ENCODE measurements around the gene PANK1. TPM values are rescaled to one million over a fixed set of nuclear protein-coding genes. Genes with fewer than 3 reads are reported as not detected.
"Not testable (repeated sequence)": the region's sequence is repeated elsewhere in the genome, so short reads cannot be mapped to it uniquely, and the experiment has no call there.

PANK1 gene
- total RNA-seq, 1 experiment from 2014 or later, result 6.4 TPM

- not testable (repeated sequence) for DNase-seq (ENCODE audit: low read depth)
Observed at GRCh38 chr10:89620296-89620695, 24.7 kb downstream of the PANK1 start.

GRCh38 chr10:89615824-89616223 is 29.2 kb downstream of the PANK1 start:
- no peak for DNase-seq (ENCODE audit: low read depth)

- DNase-seq (ENCODE audit: low read depth), result no peak
Observed at GRCh38 chr10:89615112-89615511, 29.9 kb downstream of the PANK1 start.

- DNase-seq (ENCODE audit: low read depth), result no peak
Observed at GRCh38 chr10:89613582-89613981, 31.5 kb downstream of the PANK1 start.

- no peak for DNase-seq (ENCODE audit: low read depth)
Observed at GRCh38 chr10:89611282-89611681, 33.8 kb downstream of the PANK1 start.

GRCh38 chr10:89609833-89610346 is 35.2 kb downstream of the PANK1 start:
- no peak for DNase-seq (ENCODE audit: low read depth)

GRCh38 chr10:89604200-89604599 is 40.8 kb downstream of the PANK1 start:
- no peak for DNase-seq (ENCODE audit: low read depth)

- DNase-seq (ENCODE audit: low read depth), result no peak
Observed at GRCh38 chr10:89602919-89603318, 42.1 kb downstream of the PANK1 start.

GRCh38 chr10:89601728-89602361 is 43.2 kb downstream of the PANK1 start:
- no peak for DNase-seq (ENCODE audit: low read depth)

GRCh38 chr10:89600041-89600440 is 45.0 kb downstream of the PANK1 start:
- DNase-seq (ENCODE audit: low read depth), result no peak

- no peak for DNase-seq (ENCODE audit: low read depth)
Observed at GRCh38 chr10:89593043-89593442, 52.0 kb downstream of the PANK1 start.

GRCh38 chr10:89592539-89592938 is 52.5 kb downstream of the PANK1 start:
- DNase-seq (ENCODE audit: low read depth), result no peak

- no peak for DNase-seq (ENCODE audit: low read depth)
Observed at GRCh38 chr10:89591796-89592271, 53.2 kb downstream of the PANK1 start.

GRCh38 chr10:89591111-89591795 is 53.8 kb downstream of the PANK1 start:
- DNase-seq (ENCODE audit: low read depth), result peak; percentile 50

GRCh38 chr10:89590326-89590725 is 54.7 kb downstream of the PANK1 start:
- no peak for DNase-seq (ENCODE audit: low read depth)

- peak; percentile 36 for DNase-seq (ENCODE audit: low read depth)
Observed at GRCh38 chr10:89589101-89589720, 55.8 kb downstream of the PANK1 start.

GRCh38 chr10:89588671-89589070 is 56.4 kb downstream of the PANK1 start:
- DNase-seq (ENCODE audit: low read depth), result no peak

- no peak for DNase-seq (ENCODE audit: low read depth)
Observed at GRCh38 chr10:89582022-89582421, 63.0 kb downstream of the PANK1 start.

- DNase-seq (ENCODE audit: low read depth), result no peak
Observed at GRCh38 chr10:89580243-89580642, 64.8 kb downstream of the PANK1 start.

- no peak for DNase-seq (ENCODE audit: low read depth)
Observed at GRCh38 chr10:89576696-89577095, 68.3 kb downstream of the PANK1 start.

- no peak for DNase-seq (ENCODE audit: low read depth)
Observed at GRCh38 chr10:89576022-89576421, 69.0 kb downstream of the PANK1 start.

GRCh38 chr10:89575031-89575430 is 70.0 kb downstream of the PANK1 start:
- DNase-seq (ENCODE audit: low read depth), result no peak

- DNase-seq (ENCODE audit: low read depth), result peak; percentile 3
Observed at GRCh38 chr10:89574368-89574767, 70.7 kb downstream of the PANK1 start.

Measured in RPMI7951 (cell line).